ENCODE results near the gene SGPL1. TPM values are rescaled to one million over a fixed set of nuclear protein-coding genes. Genes with fewer than 3 reads are reported as not detected.
A peak's percentile ranks its signal among the peaks of the same experiment; 100 is the strongest.
"Not testable (repeated sequence)": the region's sequence is repeated elsewhere in the genome, so short reads cannot be mapped to it uniquely, and the experiment has no call there.

Gene SGPL1, protein sequence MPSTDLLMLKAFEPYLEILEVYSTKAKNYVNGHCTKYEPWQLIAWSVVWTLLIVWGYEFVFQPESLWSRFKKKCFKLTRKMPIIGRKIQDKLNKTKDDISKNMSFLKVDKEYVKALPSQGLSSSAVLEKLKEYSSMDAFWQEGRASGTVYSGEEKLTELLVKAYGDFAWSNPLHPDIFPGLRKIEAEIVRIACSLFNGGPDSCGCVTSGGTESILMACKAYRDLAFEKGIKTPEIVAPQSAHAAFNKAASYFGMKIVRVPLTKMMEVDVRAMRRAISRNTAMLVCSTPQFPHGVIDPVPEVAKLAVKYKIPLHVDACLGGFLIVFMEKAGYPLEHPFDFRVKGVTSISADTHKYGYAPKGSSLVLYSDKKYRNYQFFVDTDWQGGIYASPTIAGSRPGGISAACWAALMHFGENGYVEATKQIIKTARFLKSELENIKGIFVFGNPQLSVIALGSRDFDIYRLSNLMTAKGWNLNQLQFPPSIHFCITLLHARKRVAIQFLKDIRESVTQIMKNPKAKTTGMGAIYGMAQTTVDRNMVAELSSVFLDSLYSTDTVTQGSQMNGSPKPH
- total RNA-seq (2022) = 121 and 127 TPM in 2 replicates
- Bru-seq, nascent RNA = percentile 94 among the genes with signal in this experiment
- percentile 93 among the genes with signal in this experiment for BruChase-seq, experiment 1, labeled RNA remaining after a 2-hour chase
- BruChase-seq, experiment 2, labeled RNA remaining after a 6-hour chase = percentile 95 among the genes with signal in this experiment
- long read RNA-seq, full-length matches to known transcripts = 15 of 83 reads
- long read RNA-seq, partial matches to known transcripts = 4 of 83 reads
- long read RNA-seq, other reads (novel, unspliced or antisense) = 64 of 83 reads

DNA sequence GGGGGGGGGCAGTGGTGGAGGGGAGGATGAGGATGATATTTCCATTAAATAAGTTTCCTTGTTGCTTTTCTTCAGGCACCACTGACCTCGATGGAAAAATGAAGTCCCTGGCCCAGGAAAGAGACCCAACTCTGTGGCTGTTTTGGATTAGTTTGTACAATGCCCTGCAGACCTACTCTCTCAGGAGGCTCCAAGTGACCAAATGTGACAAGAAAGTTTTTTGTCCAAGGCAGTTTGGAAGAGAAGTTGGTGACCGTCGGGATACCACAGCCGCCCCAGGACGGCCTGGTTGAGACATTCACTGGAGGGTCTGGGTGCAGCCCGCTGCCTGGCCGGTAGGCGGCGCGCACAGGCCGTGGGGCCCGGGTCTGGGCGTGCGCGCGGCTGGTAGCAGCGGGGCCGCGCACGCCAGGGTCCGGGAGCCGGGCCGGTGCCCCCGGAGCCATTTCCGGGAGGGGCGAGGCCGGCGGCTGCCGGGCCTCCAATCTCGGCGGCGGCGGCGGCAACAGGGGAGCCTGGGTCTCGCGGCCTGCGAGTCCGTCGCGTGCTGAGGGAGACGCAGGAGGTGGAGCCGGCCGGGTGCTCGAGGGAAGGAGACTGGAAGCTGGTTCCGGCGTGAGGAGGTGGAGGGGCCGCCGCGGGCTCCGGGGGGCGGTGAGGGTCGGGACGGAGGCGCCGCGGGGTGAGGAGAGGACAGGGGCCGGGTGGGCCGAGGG is at the start of gene SGPL1:
Gene SGPL1 (plus strand): TSS at position 445 of the 716 bp plus-strand sequence. CDS start 906 bp downstream, outside the sequence.
- intact Hi-C loops (cut with micrococcal nuclease; ENCODE audit: unreplicated experiment) = loop anchor here (1.0 to 10.0 kb wide), 5 partner anchors 29 to 389 kb away; no protein-coding TSS in a partner anchor
- peak within 1 kb of the TSS; percentile 89 for H3K27ac Mint-ChIP-seq (ENCODE audit: unreplicated experiment)

DNA sequence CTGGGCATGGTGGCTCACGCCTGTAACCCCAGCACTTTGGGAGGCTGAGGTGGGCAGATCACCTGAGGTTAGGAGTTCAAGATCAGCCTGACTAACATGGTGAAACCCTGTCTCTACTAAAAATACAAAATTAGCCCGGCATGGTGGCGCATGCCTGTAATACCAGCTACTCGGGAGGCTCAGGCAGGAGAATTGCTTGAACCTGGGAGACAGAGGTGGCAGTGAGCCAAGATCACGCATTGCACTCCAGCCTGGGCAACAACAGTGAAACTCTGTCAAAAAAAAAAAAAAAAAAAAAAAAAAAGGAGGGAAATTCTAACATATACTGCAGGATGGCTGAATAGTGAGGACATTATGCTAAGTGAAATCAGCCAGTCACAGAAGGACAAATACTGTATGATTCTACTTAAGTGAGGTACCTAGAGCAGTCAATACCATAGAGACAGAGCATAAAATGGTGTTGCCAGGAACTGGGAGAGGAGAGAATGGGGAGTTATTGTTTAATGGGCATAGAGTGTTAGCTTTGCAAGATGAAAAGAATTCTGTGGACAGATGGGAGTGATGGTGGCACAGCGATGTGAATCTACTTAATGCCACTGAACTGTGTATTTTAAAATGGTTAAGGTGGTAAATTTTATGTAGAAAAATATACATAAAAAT is 47.6 kb upstream of the SGPL1 start:
- H3K9me3 Mint-ChIP-seq (ENCODE audit: unreplicated experiment) = peaks cover 17% of the 10 kb centered on the region
- POLR2A ChIA-PET; H3K4me3 Mint-ChIP-seq (ENCODE audit: unreplicated experiment); H3K27me3 ChIP-seq (replicated peaks; ENCODE audit: control insufficient read depth, insufficient read depth, low read length); intact Hi-C loops (cut with micrococcal nuclease; ENCODE audit: unreplicated experiment); H3K4me3 ChIP-seq (ENCODE audit: low read depth, low read length); H3K27ac Mint-ChIP-seq (ENCODE audit: unreplicated experiment); H3K36me3 Mint-ChIP-seq (ENCODE audit: insufficient read depth, unreplicated experiment); H3K36me3 ChIP-seq (ENCODE audit: control insufficient read depth, insufficient read depth, low read length); BruUV-seq (replicated peaks); H3K4me1 Mint-ChIP-seq (ENCODE audit: low read depth, unreplicated experiment); H3K4me1 ChIP-seq; H3K27me3 Mint-ChIP-seq (ENCODE audit: insufficient read depth, unreplicated experiment): not testable (repeated sequence)
- H3K9me3 ChIP-seq = peaks cover 21% of the 10 kb centered on the region
- CTCF ChIA-PET = interaction anchor here (0.7 kb wide), 2 partner anchors 49 to 141 kb away, joined by 4 to 6 read pairs; no protein-coding TSS in a partner anchor
- peak in 1 of 2 experiments; percentile 21 for DNase-seq

More for the DNA sequence above, at the start of gene SGPL1:
- Histone ChIP-seq H3K9me3 (no peaks in the 10 kb centered on the region), H3K4me3 (ENCODE audit: low read depth, low read length) (peak within 1 kb of the TSS; percentile 93), H3K27me3 (replicated peaks; ENCODE audit: control insufficient read depth, insufficient read depth, low read length) (no peaks in the 10 kb centered on the region), H3K36me3 (ENCODE audit: control insufficient read depth, insufficient read depth, low read length) (peaks cover 2% of the 10 kb centered on the region), H3K4me1 (peaks cover 5% of the 10 kb centered on the region; the same call in 1 of the 2 replicates)
- H3K27me3 Mint-ChIP-seq (ENCODE audit: insufficient read depth, unreplicated experiment) = no peaks in the 10 kb centered on the region
- TSS peak; percentile 69 for BruUV-seq (replicated peaks)
- H3K4me1 Mint-ChIP-seq (ENCODE audit: low read depth, unreplicated experiment) = peaks cover 7% of the 10 kb centered on the region
- ChIA-PET CTCF (interaction anchor here (0.8 to 1.6 kb wide), 2 partner anchors 30 to 72 kb away, joined by 3 to 4 read pairs; no protein-coding TSS in a partner anchor), POLR2A (no interaction called here)
- H3K36me3 Mint-ChIP-seq (ENCODE audit: insufficient read depth, unreplicated experiment) = peaks cover 38% of the 10 kb centered on the region
- peak; percentile 92 to 98 for DNase-seq
- H3K9me3 Mint-ChIP-seq (ENCODE audit: unreplicated experiment) = no peaks in the 10 kb centered on the region
- TF ChIP-seq, protein P1, sequence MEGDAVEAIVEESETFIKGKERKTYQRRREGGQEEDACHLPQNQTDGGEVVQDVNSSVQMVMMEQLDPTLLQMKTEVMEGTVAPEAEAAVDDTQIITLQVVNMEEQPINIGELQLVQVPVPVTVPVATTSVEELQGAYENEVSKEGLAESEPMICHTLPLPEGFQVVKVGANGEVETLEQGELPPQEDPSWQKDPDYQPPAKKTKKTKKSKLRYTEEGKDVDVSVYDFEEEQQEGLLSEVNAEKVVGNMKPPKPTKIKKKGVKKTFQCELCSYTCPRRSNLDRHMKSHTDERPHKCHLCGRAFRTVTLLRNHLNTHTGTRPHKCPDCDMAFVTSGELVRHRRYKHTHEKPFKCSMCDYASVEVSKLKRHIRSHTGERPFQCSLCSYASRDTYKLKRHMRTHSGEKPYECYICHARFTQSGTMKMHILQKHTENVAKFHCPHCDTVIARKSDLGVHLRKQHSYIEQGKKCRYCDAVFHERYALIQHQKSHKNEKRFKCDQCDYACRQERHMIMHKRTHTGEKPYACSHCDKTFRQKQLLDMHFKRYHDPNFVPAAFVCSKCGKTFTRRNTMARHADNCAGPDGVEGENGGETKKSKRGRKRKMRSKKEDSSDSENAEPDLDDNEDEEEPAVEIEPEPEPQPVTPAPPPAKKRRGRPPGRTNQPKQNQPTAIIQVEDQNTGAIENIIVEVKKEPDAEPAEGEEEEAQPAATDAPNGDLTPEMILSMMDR (IDR thresholded peaks at IDR 0.05; ENCODE audit: insufficient read depth in 1 of 2, low read depth in 1 of 2, low read length in 1 of 2, severe bottlenecking in 1 of 2, unreplicated experiment in 1 of 2) = peak; percentile 99 to 100
- peak within 1 kb of the TSS; percentile 96 for H3K4me3 Mint-ChIP-seq (ENCODE audit: unreplicated experiment)

DNA sequence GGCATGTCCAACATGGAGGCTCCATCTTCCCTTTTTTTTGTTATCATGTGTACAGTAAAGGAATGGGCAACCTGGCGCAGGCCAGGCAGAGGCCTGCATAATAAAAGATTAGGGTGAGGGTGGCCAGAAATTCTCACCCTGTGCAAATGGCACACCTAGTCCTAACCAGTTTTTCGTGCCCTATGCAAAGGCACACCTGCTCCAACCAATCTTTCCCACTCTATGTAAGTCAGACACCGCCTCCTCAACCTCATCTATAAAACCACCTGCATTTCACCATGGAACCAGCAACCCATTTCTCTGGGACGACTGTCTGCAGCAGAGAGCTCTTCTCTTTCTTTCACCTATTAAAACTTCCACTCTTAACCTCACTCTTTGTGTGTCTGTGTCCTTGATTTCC is 46.6 kb upstream of the SGPL1 start:
- Histone ChIP-seq H3K4me3 (ENCODE audit: low read depth, low read length) (no peak overlapping the region), H3K36me3 (ENCODE audit: control insufficient read depth, insufficient read depth, low read length) (no peaks in the 10 kb centered on the region), H3K27me3 (replicated peaks; ENCODE audit: control insufficient read depth, insufficient read depth, low read length) (no peaks in the 10 kb centered on the region), H3K4me1 (no peaks in the 10 kb centered on the region), H3K9me3 (peaks cover 21% of the 10 kb centered on the region)
- Mint-ChIP-seq H3K27me3 (ENCODE audit: insufficient read depth, unreplicated experiment) (peaks cover 7% of the 10 kb centered on the region), H3K27ac (ENCODE audit: unreplicated experiment) (no peak overlapping the region), H3K9me3 (ENCODE audit: unreplicated experiment) (peaks cover 17% of the 10 kb centered on the region), H3K36me3 (ENCODE audit: insufficient read depth, unreplicated experiment) (no peaks in the 10 kb centered on the region), H3K4me1 (ENCODE audit: low read depth, unreplicated experiment) (no peaks in the 10 kb centered on the region), H3K4me3 (ENCODE audit: unreplicated experiment) (no peak overlapping the region)
- no TSS peak for BruUV-seq (replicated peaks)
- intact Hi-C loops (cut with micrococcal nuclease; ENCODE audit: unreplicated experiment) = no loop called here
- POLR2A ChIA-PET = no interaction called here
- CTCF ChIA-PET = no interaction called here
- DNase-seq = no peak
- TF ChIP-seq, protein P1 (IDR thresholded peaks at IDR 0.05; ENCODE audit: insufficient read depth in 1 of 2, low read depth in 1 of 2, low read length in 1 of 2, severe bottlenecking in 1 of 2, unreplicated experiment in 1 of 2) = no peak

All from Caco-2 (cell line).